Gastroesophageal sphincter (tissue), 4 donors: Measurements from ENCODE around the gene CTXN3. TPM values are rescaled to one million over a fixed set of nuclear protein-coding genes. Genes with fewer than 3 reads are reported as not detected.

Experiments used
- ATAC-seq: fragments of 150-250 bp; one replicate; pipeline ENCODE4 v1.9.1; 2016; ENCODE audit warnings: mild to moderate bottlenecking, moderate library complexity
- H3K27ac ChIP-seq, 4 donors: fragments of 200-600 bp; sonication (generic) in 3 of 4; 1 replicate in 3 of 4; 2 replicates in 1 of 4; pipeline ENCODE4 v1.5.1; 2016 to 2019
- H3K27me3 ChIP-seq: fragments of 200-600 bp; sonication (generic); one replicate; pipeline ENCODE4 v1.5.1; 2019
- H3K36me3 ChIP-seq, 2 donors: fragments of 200-600 bp; sonication (generic); one replicate each; pipeline ENCODE4 v1.5.1; 2019; ENCODE audit warnings: control low read depth in 1 of 2
- H3K4me1 ChIP-seq, 3 donors: fragments of 200-600 bp; sonication (generic); 1 replicate in 2 of 3; 2 replicates in 1 of 3; pipeline ENCODE4 v1.5.1; 2016 to 2019; ENCODE audit warnings: control low read depth in 2 of 3
- H3K4me3 ChIP-seq, 2 donors: fragments of 200-600 bp; sonication (generic); one replicate each; pipeline ENCODE4 v1.5.1; 2019; ENCODE audit warnings: mild to moderate bottlenecking in 1 of 2, moderate library complexity in 1 of 2
- H3K9me3 ChIP-seq, 3 donors: fragments of 200-600 bp; sonication (generic); one replicate each; pipeline ENCODE4 v1.5.1; 2017 to 2019; ENCODE audit warnings: control low read depth in 2 of 3
- CTCF ChIP-seq, 4 experiments: fragments of 200-600 bp in 2 of 4; fragments of 450-650 bp in 2 of 4; sonication (generic) in 1 of 4; IDR thresholded peaks; one replicate each; pipeline ENCODE4 v1.5.1; 2017 to 2019; ENCODE audit warnings: antibody characterized with exemption in 4 of 4, mild to moderate bottlenecking in 2 of 4, moderate library complexity in 2 of 4
- EP300 ChIP-seq: sonication (generic); formaldehyde crosslinking; IDR thresholded peaks from one replicate; pipeline ENCODE4 v1.6.1; 2017; ENCODE audit warnings: antibody characterized with exemption, mild to moderate bottlenecking
- POLR2A ChIP-seq, 2 donors: fragments of 450-650 bp; IDR thresholded peaks; one replicate each; pipeline ENCODE4 v1.6.1; 2017; ENCODE audit warnings: antibody characterized with exemption in 2 of 2, mild to moderate bottlenecking in 2 of 2, moderate library complexity in 1 of 2
- POLR2AphosphoS5 ChIP-seq: sonication (generic); formaldehyde crosslinking; IDR thresholded peaks from one replicate; pipeline ENCODE4 v1.6.1; 2017; ENCODE audit warnings: antibody characterized with exemption
- WGBS, 2 donors: methylation state at CpG; one replicate each; pipeline ENCODE4 v1.1.5; 2018; ENCODE audit warnings: low coverage in 1 of 2; 5-methylcytosine and 5-hydroxymethylcytosine counted together
- total RNA-seq, 4 donors: library from RNA; depleted of rRNA; stranded (reverse); fragments of >200 nt; gene quantifications; one replicate each; pipeline ENCODE4 v1.1.0, GENCODE V29; 2016

CTXN3 gene
- total RNA-seq, 4 donors from 2014 or later, result 0.58 TPM; not detected in 3

DNA sequence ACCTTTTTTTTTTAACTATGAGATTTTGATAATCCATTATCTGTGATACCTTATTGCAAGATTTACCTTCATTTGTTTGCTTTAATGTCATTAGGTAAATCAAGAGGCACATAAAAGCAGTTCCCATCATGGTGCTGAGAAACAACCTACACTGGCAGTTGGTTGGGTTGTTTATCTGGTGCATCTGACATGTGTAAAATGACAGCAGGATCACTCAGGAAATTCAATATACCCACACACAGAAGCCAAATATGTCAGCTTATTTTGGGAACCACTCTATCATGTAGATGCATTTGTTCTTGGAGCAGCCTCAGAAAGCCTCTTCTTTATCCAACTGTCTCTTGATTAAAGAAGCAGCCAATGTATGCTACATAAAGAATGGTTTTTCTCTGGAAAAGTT, 46.5 kb downstream of the CTXN3 start:
- Histone ChIP-seq H3K27ac (no peak overlapping the region), H3K9me3 (no peaks in the 10 kb centered on the region), H3K27me3 (no peaks in the 10 kb centered on the region), H3K36me3 (no peaks in the 10 kb centered on the region), H3K4me1 (no peaks in the 10 kb centered on the region), H3K4me3 (no peak overlapping the region)
- ATAC-seq, result no peak
- TF ChIP-seq EP300 (no peak), POLR2A (IDR thresholded peaks at IDR 0.05) (no peak), POLR2AphosphoS5 (no peak), CTCF (IDR thresholded peaks at IDR 0.05) (no peak)

DNA sequence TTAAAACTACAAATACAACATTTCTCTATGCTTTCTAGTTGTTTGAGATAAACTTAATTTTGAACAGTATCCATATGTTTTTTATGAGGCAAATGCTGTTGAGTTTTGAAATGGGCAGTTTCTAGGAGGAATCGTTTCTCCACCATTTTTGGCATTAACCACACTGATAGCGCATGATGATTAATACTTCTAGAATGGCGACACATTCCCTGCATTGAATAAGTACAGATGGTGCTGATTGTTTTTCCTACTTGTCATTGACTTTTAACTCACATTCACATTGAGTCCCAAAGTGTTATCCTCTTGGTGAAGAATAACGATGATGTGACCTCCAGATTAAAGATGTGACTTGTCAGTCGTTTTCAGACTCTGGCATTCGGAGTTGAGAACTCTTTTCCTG, 47.8 kb downstream of the CTXN3 start:
- Histone ChIP-seq H3K36me3 (no peaks in the 10 kb centered on the region), H3K9me3 (no peaks in the 10 kb centered on the region), H3K4me3 (no peak overlapping the region), H3K4me1 (no peaks in the 10 kb centered on the region), H3K27ac (no peak overlapping the region), H3K27me3 (no peaks in the 10 kb centered on the region)
- 64 to 72% methylated on average over 6 of the region's 6 CpGs for WGBS, 2 donors
- TF ChIP-seq EP300, result no peak
- ATAC-seq, result no peak

DNA sequence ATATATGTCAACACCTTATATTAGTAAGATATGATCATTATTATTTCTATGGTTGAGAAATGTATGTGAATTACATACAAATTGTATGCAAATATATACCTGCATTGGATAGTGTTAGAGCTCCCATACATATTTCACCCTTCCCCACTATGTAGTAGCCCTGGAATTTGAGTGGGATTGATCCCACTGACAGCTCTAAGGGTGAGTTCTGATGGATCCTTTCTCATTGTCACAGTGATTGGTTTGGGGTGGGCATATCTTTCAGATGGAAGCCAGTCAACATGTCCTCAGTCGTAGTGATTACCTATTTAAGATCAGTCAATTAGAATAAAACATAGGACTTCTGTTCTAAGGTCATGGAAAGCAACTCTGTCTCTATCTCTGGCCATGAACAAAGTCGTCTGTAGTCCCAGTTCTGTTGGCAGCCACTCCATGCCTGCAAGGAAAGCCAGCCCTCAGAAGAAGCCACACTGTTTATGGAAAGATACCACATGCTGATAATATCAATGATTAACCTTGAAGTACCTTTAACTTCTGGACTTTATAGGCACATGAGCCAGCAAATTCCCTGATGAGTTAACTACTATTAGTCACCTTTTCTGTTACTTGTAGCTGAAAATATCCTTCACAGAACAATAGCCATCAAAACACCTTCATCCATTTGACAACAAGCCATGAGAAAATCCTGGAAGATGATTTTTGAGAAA, 49.2 kb downstream of the CTXN3 start:
- no peaks in the 10 kb centered on the region for H3K9me3 ChIP-seq
- H3K4me1 ChIP-seq, result peaks cover 0 to 6% (median under 1%) of the 10 kb centered on the region in 3 donors
- no peak overlapping the region for H3K27ac ChIP-seq
- no peaks in the 10 kb centered on the region for H3K36me3 ChIP-seq
- no peak overlapping the region for H3K4me3 ChIP-seq
- no peaks in the 10 kb centered on the region for H3K27me3 ChIP-seq
- TF ChIP-seq POLR2A (IDR thresholded peaks at IDR 0.05) (no peak), POLR2AphosphoS5 (no peak), EP300 (no peak), CTCF (IDR thresholded peaks at IDR 0.05) (no peak)
- WGBS, 2 donors, result 14 to 64% methylated on average over 1 to 2 of the region's 2 CpGs
- no peak for ATAC-seq

DNA sequence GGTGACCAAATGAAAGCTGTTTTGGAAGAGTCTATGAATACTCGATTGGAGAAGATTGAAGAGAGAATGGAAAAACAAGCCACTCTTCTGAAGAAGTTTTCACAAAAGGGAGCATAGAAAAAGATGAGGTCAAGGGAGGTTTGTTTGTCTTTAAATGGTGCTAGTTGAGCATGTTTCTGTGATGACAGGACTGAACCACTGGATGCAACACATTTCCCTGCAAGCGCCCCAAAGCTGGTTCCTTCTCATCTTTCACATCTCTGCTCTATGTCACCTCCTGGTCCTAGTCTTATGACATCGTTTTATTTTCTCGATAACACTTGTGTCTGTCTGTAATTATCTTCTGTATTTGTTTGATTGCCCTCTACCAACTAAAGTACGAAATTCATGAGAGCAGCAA, 50.5 kb downstream of the CTXN3 start:
- 80 to 87% methylated on average over 5 of the region's 5 CpGs for WGBS, 2 donors
- ATAC-seq, result no peak
- TF ChIP-seq POLR2AphosphoS5 (no peak), CTCF (IDR thresholded peaks at IDR 0.05) (no peak), POLR2A (IDR thresholded peaks at IDR 0.05) (no peak), EP300 (no peak)
- Histone ChIP-seq H3K4me1 (peaks cover 0 to 18% (median 4%) of the 10 kb centered on the region in 3 donors), H3K27ac (no peak overlapping the region), H3K36me3 (no peaks in the 10 kb centered on the region), H3K9me3 (no peaks in the 10 kb centered on the region), H3K27me3 (no peaks in the 10 kb centered on the region), H3K4me3 (no peak overlapping the region)

GRCh38 chr5:127700237-127700766, 51.4 kb downstream of the CTXN3 start:
- H3K4me3 ChIP-seq, result no peak overlapping the region
- 73 to 83% methylated on average over 4 to 6 of the region's 6 CpGs for WGBS, 2 donors
- H3K27me3 ChIP-seq, result no peaks in the 10 kb centered on the region
- H3K36me3 ChIP-seq, result no peaks in the 10 kb centered on the region
- no peak overlapping the region for H3K27ac ChIP-seq
- ATAC-seq, result no peak
- no peaks in the 10 kb centered on the region for H3K9me3 ChIP-seq
- TF ChIP-seq CTCF (IDR thresholded peaks at IDR 0.05) (no peak), EP300 (no peak), POLR2A (IDR thresholded peaks at IDR 0.05) (no peak), POLR2AphosphoS5 (no peak)
- peaks cover 0 to 27% (median 12%) of the 10 kb centered on the region in 3 donors for H3K4me1 ChIP-seq
